ENCODE measurements around the gene CHCHD3. TPM values are rescaled to one million over a fixed set of nuclear protein-coding genes. Genes with fewer than 3 reads are reported as not detected.

The CHCHD3 gene
- total and polyA plus RNA-seq, 4 donors: 25.5 to 37.8 (median 31.8) TPM

GRCh38 chr7:132817949-132818348, 263.9 kb downstream of the CHCHD3 start:
- Histone ChIP-seq H3K27me3 (ENCODE audit: control insufficient read depth in 4 of 4, insufficient read depth in 4 of 4, low read length in 3 of 4) (no peaks in the 10 kb centered on the region), H3K4me3 (ENCODE audit: low read depth in 1 of 3, low read length in 3 of 3) (no peak overlapping the region), H3K27ac (ENCODE audit: low read depth in 1 of 2, low read length in 2 of 2) (no peak overlapping the region), H3K4me1 (ENCODE audit: control insufficient read depth in 4 of 4, insufficient read depth in 4 of 4, low read length in 3 of 4) (no peaks in the 10 kb centered on the region), H3K9ac (ENCODE audit: low read depth in 1 of 2, low read length in 2 of 2) (no peak overlapping the region), H3K9me3 (ENCODE audit: control insufficient read depth in 4 of 4, low read length in 3 of 4) (no peaks in the 10 kb centered on the region), H3K36me3 (ENCODE audit: control insufficient read depth in 4 of 4, insufficient read depth in 3 of 4, low read depth in 1 of 4, low read length in 3 of 4) (peaks cover 0 to 2% (median 0%) of the 10 kb centered on the region in 4 donors)
- DNase-seq (ENCODE audit: low spot score): no peak
- TF ChIP-seq, protein P1, sequence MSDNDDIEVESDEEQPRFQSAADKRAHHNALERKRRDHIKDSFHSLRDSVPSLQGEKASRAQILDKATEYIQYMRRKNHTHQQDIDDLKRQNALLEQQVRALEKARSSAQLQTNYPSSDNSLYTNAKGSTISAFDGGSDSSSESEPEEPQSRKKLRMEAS (IDR thresholded peaks at IDR 0.05): no peak
- TF ChIP-seq, protein P2, sequence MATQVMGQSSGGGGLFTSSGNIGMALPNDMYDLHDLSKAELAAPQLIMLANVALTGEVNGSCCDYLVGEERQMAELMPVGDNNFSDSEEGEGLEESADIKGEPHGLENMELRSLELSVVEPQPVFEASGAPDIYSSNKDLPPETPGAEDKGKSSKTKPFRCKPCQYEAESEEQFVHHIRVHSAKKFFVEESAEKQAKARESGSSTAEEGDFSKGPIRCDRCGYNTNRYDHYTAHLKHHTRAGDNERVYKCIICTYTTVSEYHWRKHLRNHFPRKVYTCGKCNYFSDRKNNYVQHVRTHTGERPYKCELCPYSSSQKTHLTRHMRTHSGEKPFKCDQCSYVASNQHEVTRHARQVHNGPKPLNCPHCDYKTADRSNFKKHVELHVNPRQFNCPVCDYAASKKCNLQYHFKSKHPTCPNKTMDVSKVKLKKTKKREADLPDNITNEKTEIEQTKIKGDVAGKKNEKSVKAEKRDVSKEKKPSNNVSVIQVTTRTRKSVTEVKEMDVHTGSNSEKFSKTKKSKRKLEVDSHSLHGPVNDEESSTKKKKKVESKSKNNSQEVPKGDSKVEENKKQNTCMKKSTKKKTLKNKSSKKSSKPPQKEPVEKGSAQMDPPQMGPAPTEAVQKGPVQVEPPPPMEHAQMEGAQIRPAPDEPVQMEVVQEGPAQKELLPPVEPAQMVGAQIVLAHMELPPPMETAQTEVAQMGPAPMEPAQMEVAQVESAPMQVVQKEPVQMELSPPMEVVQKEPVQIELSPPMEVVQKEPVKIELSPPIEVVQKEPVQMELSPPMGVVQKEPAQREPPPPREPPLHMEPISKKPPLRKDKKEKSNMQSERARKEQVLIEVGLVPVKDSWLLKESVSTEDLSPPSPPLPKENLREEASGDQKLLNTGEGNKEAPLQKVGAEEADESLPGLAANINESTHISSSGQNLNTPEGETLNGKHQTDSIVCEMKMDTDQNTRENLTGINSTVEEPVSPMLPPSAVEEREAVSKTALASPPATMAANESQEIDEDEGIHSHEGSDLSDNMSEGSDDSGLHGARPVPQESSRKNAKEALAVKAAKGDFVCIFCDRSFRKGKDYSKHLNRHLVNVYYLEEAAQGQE (IDR thresholded peaks at IDR 0.05): no peak
- TF ChIP-seq GABPA (IDR thresholded peaks at IDR 0.05 in 1 of 2, conservative IDR thresholded peaks at IDR 0.05 in 1 of 2) (no peak), TAF1 (conservative IDR thresholded peaks at IDR 0.05) (no peak), HNF4G (IDR thresholded peaks at IDR 0.05) (no peak), YY1 (IDR thresholded peaks at IDR 0.05) (no peak), NR2F2 (IDR thresholded peaks at IDR 0.05) (no peak), EGR1 (IDR thresholded peaks at IDR 0.05; ENCODE audit: low read depth in 2 of 2) (no peak), SP1 (IDR thresholded peaks at IDR 0.05) (no peak), JUND (IDR thresholded peaks at IDR 0.05) (no peak), FOXA1 (IDR thresholded peaks at IDR 0.05) (no peak), RAD21 (IDR thresholded peaks at IDR 0.05) (no peak), FOXA2 (IDR thresholded peaks at IDR 0.05) (no peak), RXRA (IDR thresholded peaks at IDR 0.05) (no peak), HNF4A (conservative IDR thresholded peaks at IDR 0.05) (no peak)
- TF ChIP-seq, protein P3, sequence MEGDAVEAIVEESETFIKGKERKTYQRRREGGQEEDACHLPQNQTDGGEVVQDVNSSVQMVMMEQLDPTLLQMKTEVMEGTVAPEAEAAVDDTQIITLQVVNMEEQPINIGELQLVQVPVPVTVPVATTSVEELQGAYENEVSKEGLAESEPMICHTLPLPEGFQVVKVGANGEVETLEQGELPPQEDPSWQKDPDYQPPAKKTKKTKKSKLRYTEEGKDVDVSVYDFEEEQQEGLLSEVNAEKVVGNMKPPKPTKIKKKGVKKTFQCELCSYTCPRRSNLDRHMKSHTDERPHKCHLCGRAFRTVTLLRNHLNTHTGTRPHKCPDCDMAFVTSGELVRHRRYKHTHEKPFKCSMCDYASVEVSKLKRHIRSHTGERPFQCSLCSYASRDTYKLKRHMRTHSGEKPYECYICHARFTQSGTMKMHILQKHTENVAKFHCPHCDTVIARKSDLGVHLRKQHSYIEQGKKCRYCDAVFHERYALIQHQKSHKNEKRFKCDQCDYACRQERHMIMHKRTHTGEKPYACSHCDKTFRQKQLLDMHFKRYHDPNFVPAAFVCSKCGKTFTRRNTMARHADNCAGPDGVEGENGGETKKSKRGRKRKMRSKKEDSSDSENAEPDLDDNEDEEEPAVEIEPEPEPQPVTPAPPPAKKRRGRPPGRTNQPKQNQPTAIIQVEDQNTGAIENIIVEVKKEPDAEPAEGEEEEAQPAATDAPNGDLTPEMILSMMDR (IDR thresholded peaks at IDR 0.05; ENCODE audit: low read depth, low read length, missing input control): no peak
- TF ChIP-seq, protein P4, sequence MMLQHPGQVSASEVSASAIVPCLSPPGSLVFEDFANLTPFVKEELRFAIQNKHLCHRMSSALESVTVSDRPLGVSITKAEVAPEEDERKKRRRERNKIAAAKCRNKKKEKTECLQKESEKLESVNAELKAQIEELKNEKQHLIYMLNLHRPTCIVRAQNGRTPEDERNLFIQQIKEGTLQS (IDR thresholded peaks at IDR 0.05): no peak
- WGBS: 93% methylated on average over 5 of the region's 5 CpGs

- H3K27ac ChIP-seq (ENCODE audit: low read depth in 1 of 2, low read length in 2 of 2): no peak overlapping the region
- DNase-seq (ENCODE audit: low spot score): no peak
- no peaks in the 10 kb centered on the region for H3K27me3 ChIP-seq (ENCODE audit: control insufficient read depth in 4 of 4, insufficient read depth in 4 of 4, low read length in 3 of 4)
- no peak overlapping the region for H3K4me3 ChIP-seq (ENCODE audit: low read depth in 1 of 3, low read length in 3 of 3)
- no peaks in the 10 kb centered on the region for H3K9me3 ChIP-seq (ENCODE audit: control insufficient read depth in 4 of 4, low read length in 3 of 4)
- no peak overlapping the region for H3K9ac ChIP-seq (ENCODE audit: low read depth in 1 of 2, low read length in 2 of 2)
- no peaks in the 10 kb centered on the region for H3K4me1 ChIP-seq (ENCODE audit: control insufficient read depth in 4 of 4, insufficient read depth in 4 of 4, low read length in 3 of 4)
- WGBS: 91% methylated on average over 6 of the region's 6 CpGs
- TF ChIP-seq GABPA (IDR thresholded peaks at IDR 0.05 in 1 of 2, conservative IDR thresholded peaks at IDR 0.05 in 1 of 2) (no peak), FOXA2 (IDR thresholded peaks at IDR 0.05) (no peak), EGR1 (IDR thresholded peaks at IDR 0.05; ENCODE audit: low read depth in 2 of 2) (no peak), YY1 (IDR thresholded peaks at IDR 0.05) (no peak)
- TF ChIP-seq, protein P2 (IDR thresholded peaks at IDR 0.05): no peak
- H3K36me3 ChIP-seq (ENCODE audit: control insufficient read depth in 4 of 4, insufficient read depth in 3 of 4, low read depth in 1 of 4, low read length in 3 of 4): peaks cover 0 to 2% (median 0%) of the 10 kb centered on the region in 4 donors
Measured at GRCh38 chr7:132815696-132816311, 266.1 kb downstream of the CHCHD3 start.

All from liver (tissue), 9 donors.